Neural cell (in vitro differentiated cells): Measurements from ENCODE around the gene HECW1.

Experiments
- CTCF ChIP-seq: fragments of 450-650 bp; IDR thresholded peaks from 2 replicates; pipeline ENCODE4 v1.5.1; 2014; ENCODE audit warnings: antibody characterized with exemption, mild to moderate bottlenecking, moderate library complexity; ENCODE audit not compliant: poor library complexity, severe bottlenecking
- EP300 ChIP-seq: fragments of 450-650 bp; conservative IDR thresholded peaks from 2 replicates; pipeline ENCODE4 v1.6.1; 2014; ENCODE audit warnings: antibody characterized with exemption, mild to moderate bottlenecking, moderate library complexity; ENCODE audit not compliant: poor library complexity, severe bottlenecking
- EZH2 ChIP-seq: fragments of 200-600, 300-800 bp; shearing (Covaris generic), sonication (generic); IDR thresholded peaks from 2 replicates; pipeline ENCODE4 v1.6.1; 2014; ENCODE audit warnings: antibody characterized with exemption, low read length, borderline replicate concordance, mild to moderate bottlenecking; ENCODE audit not compliant: insufficient read depth, poor library complexity, severe bottlenecking
- POLR2AphosphoS5 ChIP-seq: IDR thresholded peaks from 2 replicates; pipeline ENCODE4 v1.6.1; 2012
- SMC3 ChIP-seq: fragments of 450-650 bp; conservative IDR thresholded peaks from 2 replicates; pipeline ENCODE4 v1.6.1; 2014; ENCODE audit warnings: antibody characterized with exemption, mild to moderate bottlenecking, moderate library complexity; ENCODE audit not compliant: poor library complexity

- TF ChIP-seq CTCF (no peak), EZH2 (no peak), SMC3 (no peak), EP300 (no peak), POLR2AphosphoS5 (no peak)
Measured at GRCh38 chr7:43441231-43442130, 329.0 kb downstream of the HECW1 start.
